ENCODE measurements around the gene TECPR2.

TECPR2 gene

DNA sequence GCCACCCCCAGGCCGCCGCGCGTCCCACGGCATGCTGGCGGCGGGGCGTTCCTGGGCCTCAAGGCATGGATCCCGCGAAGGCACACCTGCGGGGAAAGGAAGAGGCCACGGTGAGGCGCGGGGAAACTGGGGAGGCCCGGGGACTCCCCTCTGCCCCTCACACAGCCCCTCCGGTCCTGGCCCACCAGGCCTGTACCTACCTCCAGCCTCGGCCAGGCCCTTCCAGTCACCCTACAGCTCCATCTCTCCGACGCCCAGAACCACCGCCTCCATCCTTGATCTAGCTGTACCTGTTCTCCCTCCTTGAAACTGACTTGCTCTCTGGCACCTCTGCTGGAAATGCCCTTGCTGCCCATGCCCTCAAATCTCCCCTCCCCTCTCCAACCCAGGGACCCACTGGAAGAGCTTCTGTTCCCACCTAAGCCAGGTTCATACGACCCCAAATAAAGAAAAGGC lies 145.1 kb downstream of the TECPR2 start:
- no peak overlapping the region for H3K4ac ChIP-seq (ENCODE audit: low read depth, low read length)
- WGBS (ENCODE audit: extremely low coverage, insufficient coverage, insufficient read length), result no CpG with 5 or more reads among the region's 21 CpGs
- no peak overlapping the region for H4K12ac ChIP-seq (ENCODE audit: low read depth, low read length)
- no peak overlapping the region for H2AK5ac ChIP-seq (ENCODE audit: low read length)
- DNase-seq, result peak in 1 of 2 donors; percentile 21
- no peaks in the 10 kb centered on the region for H3K9me3 ChIP-seq (ENCODE audit: insufficient read depth, low read depth, low read length)
- H2AFZ ChIP-seq (ENCODE audit: insufficient read depth, low read length, poor library complexity), result no peak overlapping the region
- no peaks in the 10 kb centered on the region for H3K27me3 ChIP-seq (ENCODE audit: insufficient read depth, low read length)
- H4K91ac ChIP-seq (ENCODE audit: low read depth, low read length), result no peak overlapping the region
- H3K36me3 ChIP-seq (ENCODE audit: control insufficient read depth in 1 of 2, insufficient read depth in 2 of 2, low read length in 2 of 2), result peaks cover 19 to 21% of the 10 kb centered on the region in 2 experiments
- no peak overlapping the region for H3K4me2 ChIP-seq (ENCODE audit: low read length)
- H3K79me2 ChIP-seq (ENCODE audit: control insufficient read depth, insufficient read depth, low read length, poor library complexity), result peaks cover 6% of the 10 kb centered on the region
- H3K23ac ChIP-seq (ENCODE audit: low read length), result no peak overlapping the region
- no peak overlapping the region for H3K14ac ChIP-seq (ENCODE audit: low read length)
- H3K9ac ChIP-seq (ENCODE audit: low read length), result no peak overlapping the region
- H3K79me1 ChIP-seq (ENCODE audit: low read length), result peaks cover 10% of the 10 kb centered on the region
- peaks cover 15 to 22% of the 10 kb centered on the region in 2 experiments for H3K4me1 ChIP-seq (ENCODE audit: control insufficient read depth in 1 of 2, insufficient read depth in 2 of 2, low read length in 2 of 2)
- no peak overlapping the region for H2BK120ac ChIP-seq (ENCODE audit: insufficient read depth, low read length, poor library complexity)
- no peak overlapping the region for H2BK5ac ChIP-seq (ENCODE audit: low read depth, low read length, poor library complexity)
- no peak overlapping the region for H3K18ac ChIP-seq (ENCODE audit: low read length)
- no peak overlapping the region for H2BK12ac ChIP-seq (ENCODE audit: low read length)
- H4K8ac ChIP-seq (ENCODE audit: low read depth, low read length), result no peak overlapping the region
- H3K4me3 ChIP-seq (ENCODE audit: low read depth, low read length), result no peak overlapping the region
- H3K27ac ChIP-seq (ENCODE audit: low read depth, low read length), result no peak overlapping the region

DNA sequence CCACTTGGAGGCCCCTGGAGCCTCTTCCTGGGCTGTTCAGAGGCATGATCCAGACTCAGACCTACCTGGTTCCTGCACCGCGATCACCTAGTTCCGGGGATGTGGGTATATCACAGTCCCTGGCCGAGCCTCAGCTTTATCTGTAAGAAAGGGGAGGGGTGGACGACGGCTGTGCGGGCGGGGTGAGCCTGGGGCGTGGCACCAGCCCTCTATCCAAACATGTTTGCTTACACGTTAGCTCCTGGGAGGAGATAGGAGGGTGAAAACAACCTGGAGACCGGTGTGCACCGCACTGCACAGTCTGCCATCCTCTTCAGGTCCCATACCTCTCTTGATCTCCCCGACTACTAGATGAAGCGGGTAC lies 145.7 kb downstream of the TECPR2 start:
- Histone ChIP-seq H3K9ac (ENCODE audit: low read length) (no peak overlapping the region), H3K27ac (ENCODE audit: low read depth, low read length) (no peak overlapping the region), H3K4me1 (ENCODE audit: control insufficient read depth in 1 of 2, insufficient read depth in 2 of 2, low read length in 2 of 2) (peaks cover 15 to 22% of the 10 kb centered on the region in 2 experiments), H4K91ac (ENCODE audit: low read depth, low read length) (no peak overlapping the region), H3K27me3 (ENCODE audit: insufficient read depth, low read length) (no peaks in the 10 kb centered on the region), H3K4ac (ENCODE audit: low read depth, low read length) (no peak overlapping the region), H2BK5ac (ENCODE audit: low read depth, low read length, poor library complexity) (no peak overlapping the region), H3K36me3 (ENCODE audit: control insufficient read depth in 1 of 2, insufficient read depth in 2 of 2, low read length in 2 of 2) (peaks cover 19 to 21% of the 10 kb centered on the region in 2 experiments), H2AK5ac (ENCODE audit: low read length) (peak overlapping the region; percentile 2), H3K9me3 (ENCODE audit: insufficient read depth, low read depth, low read length) (no peaks in the 10 kb centered on the region), H3K14ac (ENCODE audit: low read length) (no peak overlapping the region), H3K18ac (ENCODE audit: low read length) (peak overlapping the region; percentile 63), H4K8ac (ENCODE audit: low read depth, low read length) (no peak overlapping the region), H3K4me3 (ENCODE audit: low read depth, low read length) (no peak overlapping the region), H2BK120ac (ENCODE audit: insufficient read depth, low read length, poor library complexity) (no peak overlapping the region), H4K12ac (ENCODE audit: low read depth, low read length) (no peak overlapping the region), H3K79me2 (ENCODE audit: control insufficient read depth, insufficient read depth, low read length, poor library complexity) (peaks cover 6% of the 10 kb centered on the region), H3K79me1 (ENCODE audit: low read length) (peaks cover 10% of the 10 kb centered on the region), H2BK12ac (ENCODE audit: low read length) (no peak overlapping the region), H2AFZ (ENCODE audit: insufficient read depth, low read length, poor library complexity) (no peak overlapping the region), H3K4me2 (ENCODE audit: low read length) (peak overlapping the region; percentile 85), H3K23ac (ENCODE audit: low read length) (no peak overlapping the region)
- DNase-seq, result peak; percentile 84 to 90
- WGBS (ENCODE audit: extremely low coverage, insufficient coverage, insufficient read length), result no CpG with 5 or more reads among the region's 14 CpGs

DNA sequence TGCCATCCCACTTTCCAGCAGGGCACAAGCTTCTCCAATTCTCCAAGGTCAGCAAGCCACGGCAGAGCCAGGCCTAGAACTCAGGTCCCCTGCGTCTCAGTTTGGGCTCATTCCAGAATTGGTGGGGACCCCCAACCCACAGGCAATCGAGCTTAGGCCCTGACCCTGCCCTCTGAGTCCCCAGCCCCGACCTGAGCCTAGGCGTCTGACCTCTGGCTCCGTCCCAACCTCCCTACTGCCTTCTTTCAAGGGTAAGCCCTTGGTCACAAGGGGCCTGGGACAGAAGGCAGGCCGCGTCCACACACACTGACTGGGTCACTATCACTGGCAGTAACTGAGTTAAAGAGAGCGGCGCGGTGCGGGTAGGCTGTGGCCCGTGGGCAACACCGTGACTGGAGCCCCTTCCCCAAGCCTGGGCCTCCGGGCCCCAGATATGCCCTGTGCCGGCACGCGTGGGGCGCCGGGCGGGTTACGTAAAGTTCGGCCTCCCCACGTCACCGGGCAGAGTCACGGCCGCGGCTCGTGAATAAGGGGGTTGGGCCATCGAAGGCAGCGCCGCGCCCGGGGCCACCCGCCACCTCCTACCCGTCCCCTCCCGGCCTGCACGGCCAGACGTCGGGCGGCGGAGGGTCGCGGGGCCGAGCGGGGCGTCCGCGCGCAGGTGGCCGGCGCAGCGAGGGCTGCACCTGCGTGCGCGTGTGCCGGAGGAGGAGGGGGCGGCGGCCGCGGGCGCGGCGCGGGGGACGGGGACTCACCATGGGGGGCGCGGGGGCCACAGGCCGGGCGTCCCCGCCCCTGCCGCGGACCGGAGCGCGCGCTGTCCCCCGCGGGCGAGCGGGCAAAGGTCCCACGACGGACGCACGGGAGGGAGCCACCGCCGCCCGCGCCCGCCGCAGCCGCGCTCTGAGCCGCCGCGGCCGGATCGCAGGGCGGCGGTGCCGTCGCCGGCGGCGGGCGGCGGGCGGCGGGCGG lies 146.3 kb downstream of the TECPR2 start:
- Histone ChIP-seq H3K4ac (ENCODE audit: low read depth, low read length) (peak overlapping the region; percentile 27), H3K27ac (ENCODE audit: low read depth, low read length) (no peak overlapping the region), H3K9me3 (ENCODE audit: insufficient read depth, low read depth, low read length) (no peaks in the 10 kb centered on the region), H3K18ac (ENCODE audit: low read length) (peak overlapping the region; percentile 63), H3K27me3 (ENCODE audit: insufficient read depth, low read length) (no peaks in the 10 kb centered on the region), H4K8ac (ENCODE audit: low read depth, low read length) (peak overlapping the region; percentile 56), H2BK120ac (ENCODE audit: insufficient read depth, low read length, poor library complexity) (no peak overlapping the region), H3K9ac (ENCODE audit: low read length) (peak overlapping the region; percentile 77), H2BK12ac (ENCODE audit: low read length) (no peak overlapping the region), H4K12ac (ENCODE audit: low read depth, low read length) (peak overlapping the region; percentile 49), H2BK5ac (ENCODE audit: low read depth, low read length, poor library complexity) (no peak overlapping the region), H2AFZ (ENCODE audit: insufficient read depth, low read length, poor library complexity) (peak overlapping the region; percentile 20), H2AK5ac (ENCODE audit: low read length) (peak overlapping the region; percentile 2), H3K14ac (ENCODE audit: low read length) (peak overlapping the region; percentile 50), H3K79me2 (ENCODE audit: control insufficient read depth, insufficient read depth, low read length, poor library complexity) (peaks cover 6% of the 10 kb centered on the region), H3K23ac (ENCODE audit: low read length) (no peak overlapping the region), H4K91ac (ENCODE audit: low read depth, low read length) (peak overlapping the region; percentile 30), H3K79me1 (ENCODE audit: low read length) (peaks cover 10% of the 10 kb centered on the region), H3K4me2 (ENCODE audit: low read length) (peak overlapping the region; percentile 85), H3K4me3 (ENCODE audit: low read depth, low read length) (peak overlapping the region; percentile 83), H3K4me1 (ENCODE audit: control insufficient read depth in 1 of 2, insufficient read depth in 2 of 2, low read length in 2 of 2) (peaks cover 15 to 22% of the 10 kb centered on the region in 2 experiments), H3K36me3 (ENCODE audit: control insufficient read depth in 1 of 2, insufficient read depth in 2 of 2, low read length in 2 of 2) (peaks cover 19 to 21% of the 10 kb centered on the region in 2 experiments)
- DNase-seq, result peak; percentile 42 to 67
- no CpG with 5 or more reads among the region's 110 CpGs for WGBS (ENCODE audit: extremely low coverage, insufficient coverage, insufficient read length)

DNA sequence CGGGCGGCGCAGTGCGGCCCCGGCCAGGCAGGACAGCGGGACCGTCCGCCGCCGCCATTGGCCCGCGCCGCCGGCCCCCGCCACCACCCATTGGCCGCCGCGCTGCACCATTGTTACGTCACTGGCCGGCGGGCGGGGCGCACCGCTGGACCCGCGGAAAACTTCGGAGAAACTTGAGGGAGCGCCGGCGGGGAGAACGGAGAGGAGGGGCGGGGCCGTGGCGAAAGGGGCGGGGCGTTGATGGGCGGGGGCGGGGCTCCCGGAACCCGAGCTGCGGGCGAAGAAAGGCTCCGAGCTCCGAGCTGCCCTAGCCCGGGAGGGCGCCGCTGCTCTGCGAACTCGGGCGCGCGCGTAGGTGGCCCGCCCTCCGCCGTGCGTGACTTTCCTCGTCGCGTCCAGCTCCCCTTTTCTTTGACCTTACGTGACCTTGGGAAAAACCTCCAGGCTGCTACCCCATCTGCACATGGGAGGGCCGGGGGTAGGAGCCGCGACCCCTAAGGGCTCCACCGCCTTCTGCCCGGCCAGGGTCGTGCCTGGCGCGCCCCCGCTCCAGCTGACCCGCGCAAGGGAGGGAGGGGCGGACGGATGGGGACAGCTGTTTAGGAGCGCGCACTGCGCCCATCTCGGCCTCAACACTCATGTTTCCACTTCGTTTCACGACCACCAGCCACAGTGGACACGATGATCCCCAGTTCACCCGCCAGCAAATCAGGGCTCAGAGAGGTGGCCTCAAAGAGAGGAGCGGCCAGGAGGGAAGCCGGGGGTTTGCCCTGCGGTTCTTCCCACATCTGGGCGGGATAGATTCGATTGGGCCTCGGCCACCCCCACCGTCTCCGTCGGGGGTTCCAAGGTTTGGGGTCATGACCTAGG lies 147.2 kb downstream of the TECPR2 start, which contains the start of gene ANKRD9:
Gene ANKRD9 (minus strand): TSS at position 31 of the 870 bp plus-strand sequence. CDS start 1,887 bp downstream, outside the sequence.
- H2AFZ ChIP-seq (ENCODE audit: insufficient read depth, low read length, poor library complexity), result peak within 1 kb of the TSS; percentile 56
- H3K14ac ChIP-seq (ENCODE audit: low read length), result peak within 1 kb of the TSS; percentile 50
- H3K79me1 ChIP-seq (ENCODE audit: low read length), result peaks cover 10% of the 10 kb centered on the region
- H3K18ac ChIP-seq (ENCODE audit: low read length), result peak within 1 kb of the TSS; percentile 63
- peak within 1 kb of the TSS; percentile 29 for H2BK12ac ChIP-seq (ENCODE audit: low read length)
- H3K23ac ChIP-seq (ENCODE audit: low read length), result no peak within 1 kb of the TSS
- peaks cover 19 to 21% of the 10 kb centered on the region in 2 experiments for H3K36me3 ChIP-seq (ENCODE audit: control insufficient read depth in 1 of 2, insufficient read depth in 2 of 2, low read length in 2 of 2)
- H4K8ac ChIP-seq (ENCODE audit: low read depth, low read length), result peak within 1 kb of the TSS; percentile 56
- H3K27ac ChIP-seq (ENCODE audit: low read depth, low read length), result peak within 1 kb of the TSS; percentile 60
- DNase-seq, result peak; percentile 92 to 97
- H3K27me3 ChIP-seq (ENCODE audit: insufficient read depth, low read length), result no peaks in the 10 kb centered on the region
- peak within 1 kb of the TSS; percentile 12 for H2BK120ac ChIP-seq (ENCODE audit: insufficient read depth, low read length, poor library complexity)
- H3K9ac ChIP-seq (ENCODE audit: low read length), result peak within 1 kb of the TSS; percentile 77
- peaks cover 15 to 22% of the 10 kb centered on the region in 2 experiments for H3K4me1 ChIP-seq (ENCODE audit: control insufficient read depth in 1 of 2, insufficient read depth in 2 of 2, low read length in 2 of 2)
- peaks cover 6% of the 10 kb centered on the region for H3K79me2 ChIP-seq (ENCODE audit: control insufficient read depth, insufficient read depth, low read length, poor library complexity)
- H3K4me3 ChIP-seq (ENCODE audit: low read depth, low read length), result peak within 1 kb of the TSS; percentile 83
- no peaks in the 10 kb centered on the region for H3K9me3 ChIP-seq (ENCODE audit: insufficient read depth, low read depth, low read length)
- peak within 1 kb of the TSS; percentile 49 for H4K12ac ChIP-seq (ENCODE audit: low read depth, low read length)
- no CpG with 5 or more reads among the region's 91 CpGs for WGBS (ENCODE audit: extremely low coverage, insufficient coverage, insufficient read length)
- H3K4ac ChIP-seq (ENCODE audit: low read depth, low read length), result peak within 1 kb of the TSS; percentile 54
- H2BK5ac ChIP-seq (ENCODE audit: low read depth, low read length, poor library complexity), result peak within 1 kb of the TSS; percentile 5
- peak within 1 kb of the TSS; percentile 42 for H4K91ac ChIP-seq (ENCODE audit: low read depth, low read length)
- peak within 1 kb of the TSS; percentile 97 for H3K4me2 ChIP-seq (ENCODE audit: low read length)
- H2AK5ac ChIP-seq (ENCODE audit: low read length), result peak within 1 kb of the TSS; percentile 53
